ENCODE data around the gene ARPIN.
"Not testable (repeated sequence)": the region's sequence is repeated elsewhere in the genome, so short reads cannot be mapped to it uniquely, and the experiment has no call there.

ARPIN gene

GRCh38 chr15:89877083-89877425, 35.7 kb downstream of the ARPIN start:
- DNase-seq (ENCODE audit: low read depth) = no peak

GRCh38 chr15:89876396-89877082, 36.2 kb downstream of the ARPIN start:
- no peak for DNase-seq (ENCODE audit: low read depth)

- DNase-seq (ENCODE audit: low read depth) = no peak
These were observed 37.0 kb downstream of the ARPIN start for GRCh38 chr15:89875741-89876140.

GRCh38 chr15:89874926-89875564, 37.7 kb downstream of the ARPIN start:
- peak; percentile 65 for DNase-seq (ENCODE audit: low read depth)

GRCh38 chr15:89870688-89871288, 42.0 kb downstream of the ARPIN start:
- DNase-seq (ENCODE audit: low read depth) = no peak

- DNase-seq (ENCODE audit: low read depth) = no peak
These were observed 42.7 kb downstream of the ARPIN start for GRCh38 chr15:89870006-89870405.

- DNase-seq (ENCODE audit: low read depth) = not testable (repeated sequence)
These were observed 43.3 kb downstream of the ARPIN start for GRCh38 chr15:89869490-89869889.

GRCh38 chr15:89864958-89865739, 47.6 kb downstream of the ARPIN start:
- no peak for DNase-seq (ENCODE audit: low read depth)

- DNase-seq (ENCODE audit: low read depth) = no peak
These were observed 48.8 kb downstream of the ARPIN start for GRCh38 chr15:89863918-89864317.

GRCh38 chr15:89860891-89861290, 51.9 kb downstream of the ARPIN start:
- no peak for DNase-seq (ENCODE audit: low read depth)

GRCh38 chr15:89860431-89860830, 52.3 kb downstream of the ARPIN start:
- DNase-seq (ENCODE audit: low read depth) = no peak

- no peak for DNase-seq (ENCODE audit: low read depth)
These were observed 53.9 kb downstream of the ARPIN start for GRCh38 chr15:89858661-89859458.

- DNase-seq (ENCODE audit: low read depth) = no peak
These were observed 55.1 kb downstream of the ARPIN start for GRCh38 chr15:89857673-89858072.

GRCh38 chr15:89855948-89856347, 56.8 kb downstream of the ARPIN start:
- no peak for DNase-seq (ENCODE audit: low read depth)

- DNase-seq (ENCODE audit: low read depth) = not testable (repeated sequence)
These were observed 57.9 kb downstream of the ARPIN start for GRCh38 chr15:89854863-89855262.

- DNase-seq (ENCODE audit: low read depth) = no peak
These were observed 60.3 kb downstream of the ARPIN start for GRCh38 chr15:89852342-89852995.

- DNase-seq (ENCODE audit: low read depth) = no peak
These were observed 60.9 kb downstream of the ARPIN start for GRCh38 chr15:89851673-89852341.

- no peak for DNase-seq (ENCODE audit: low read depth)
These were observed 63.8 kb downstream of the ARPIN start for GRCh38 chr15:89848970-89849292.

- DNase-seq (ENCODE audit: low read depth) = no peak
These were observed 65.7 kb downstream of the ARPIN start for GRCh38 chr15:89847101-89847500.

- no peak for DNase-seq (ENCODE audit: low read depth)
These were observed 67.4 kb downstream of the ARPIN start for GRCh38 chr15:89845305-89845893.
